GM18511 (cell line): Measurements from ENCODE around the gene MYEOV.

Experiments used
- ATAC-seq: cut with Tn5 transposase; IDR thresholded peaks from one replicate; pipeline ENCODE4 v1.9.1; 2021; ENCODE audit warnings: mild to moderate bottlenecking, moderate library complexity; ENCODE audit not compliant: unreplicated experiment

Gene MYEOV

GRCh38 chr11:69301081-69301454, 7.1 kb downstream of the MYEOV start:
- ATAC-seq: no peak

- no peak for ATAC-seq
Observed at GRCh38 chr11:69301455-69302401, 7.8 kb downstream of the MYEOV start.

GRCh38 chr11:69302447-69303020, 8.6 kb downstream of the MYEOV start:
- no peak for ATAC-seq

GRCh38 chr11:69303427-69303826, 9.5 kb downstream of the MYEOV start:
- no peak for ATAC-seq

GRCh38 chr11:69304258-69304657, 10.3 kb downstream of the MYEOV start:
- no peak for ATAC-seq

GRCh38 chr11:69304686-69305085, 10.7 kb downstream of the MYEOV start:
- ATAC-seq: no peak

- no peak for ATAC-seq
Observed at GRCh38 chr11:69305885-69306540, 12.1 kb downstream of the MYEOV start.

GRCh38 chr11:69306821-69307220, 12.9 kb downstream of the MYEOV start:
- no peak for ATAC-seq

GRCh38 chr11:69307421-69307820, 13.5 kb downstream of the MYEOV start:
- ATAC-seq: no peak

GRCh38 chr11:69307871-69308431, 14.0 kb downstream of the MYEOV start:
- no peak for ATAC-seq

GRCh38 chr11:69308491-69308911, 14.5 kb downstream of the MYEOV start:
- ATAC-seq: no peak

- ATAC-seq: no peak
Observed at GRCh38 chr11:69308936-69309615, 15.1 kb downstream of the MYEOV start.

- no peak for ATAC-seq
Observed at GRCh38 chr11:69309631-69310280, 15.8 kb downstream of the MYEOV start.

GRCh38 chr11:69310351-69310750, 16.4 kb downstream of the MYEOV start:
- no peak for ATAC-seq

GRCh38 chr11:69310934-69311766, 17.2 kb downstream of the MYEOV start:
- no peak for ATAC-seq

- ATAC-seq: no peak
Observed at GRCh38 chr11:69311767-69312385, 17.9 kb downstream of the MYEOV start.

- no peak for ATAC-seq
Observed at GRCh38 chr11:69312453-69313404, 18.8 kb downstream of the MYEOV start.

- ATAC-seq: no peak
Observed at GRCh38 chr11:69313992-69314391, 20.0 kb downstream of the MYEOV start.
